ENCODE data around the gene DQX1.
"Not testable (repeated sequence)": the region's sequence is repeated elsewhere in the genome, so short reads cannot be mapped to it uniquely, and the experiment has no call there.

Gene DQX1

GRCh38 chr2:74491648-74492544, 34.1 kb downstream of the DQX1 start:
- DNase-seq = no peak

- no peak for DNase-seq
Measured at GRCh38 chr2:74489906-74490305, 36.1 kb downstream of the DQX1 start.

- no peak for DNase-seq
Measured at GRCh38 chr2:74488643-74489481, 37.2 kb downstream of the DQX1 start.

GRCh38 chr2:74486141-74486540, 39.9 kb downstream of the DQX1 start:
- no peak for DNase-seq

GRCh38 chr2:74483675-74484164, 42.3 kb downstream of the DQX1 start:
- not testable (repeated sequence) for DNase-seq

GRCh38 chr2:74482801-74483674, 43.0 kb downstream of the DQX1 start, which contains the start of the genes CCDC142 and TTC31:
CCDC142 (minus strand) TSS chr2:74482998; CDS start chr2:74482837, 161 bp downstream.
TTC31 (plus strand) TSS chr2:74483081; CDS start chr2:74483096, 15 bp downstream.
- peak; percentile 95 for DNase-seq

- DNase-seq = peak; percentile 59
Measured at GRCh38 chr2:74481961-74482800, 43.9 kb downstream of the DQX1 start.

- no peak for DNase-seq
Measured at GRCh38 chr2:74481431-74481830, 44.6 kb downstream of the DQX1 start.

GRCh38 chr2:74474899-74475298, 51.1 kb downstream of the DQX1 start:
- no peak for DNase-seq

GRCh38 chr2:74474481-74474880, 51.5 kb downstream of the DQX1 start:
- DNase-seq = no peak

- DNase-seq = no peak
Measured at GRCh38 chr2:74472945-74473258, 53.1 kb downstream of the DQX1 start.

- DNase-seq = peak; percentile 97
Measured at GRCh38 chr2:74472086-74472944, 53.7 kb downstream of the DQX1 start, which contains the start of gene MRPL53. MRPL53 (minus strand) TSS chr2:74472680; CDS start chr2:74472660, 20 bp downstream.

GRCh38 chr2:74471332-74472065, 54.5 kb downstream of the DQX1 start:
- no peak for DNase-seq

- DNase-seq = not testable (repeated sequence)
Measured at GRCh38 chr2:74470742-74471141, 55.3 kb downstream of the DQX1 start.
